NCI-H2081 treated with DMSO at 0.1 percent for 48 hours (cell line): ENCODE results near the gene RING1.
"Not testable (repeated sequence)": the region's sequence is repeated elsewhere in the genome, so short reads cannot be mapped to it uniquely, and the experiment has no call there.

Experiments used
- DNase-seq: peaks from one replicate; lab custom pipeline; 2025; lab: John Stamatoyannopoulos, UW

The RING1 gene

GRCh38 chr6:33206027-33206863 lies 2.1 kb upstream of the RING1 start:
- no peak for DNase-seq

- no peak for DNase-seq
Observed at GRCh38 chr6:33206864-33207551, 1.3 kb upstream of the RING1 start.

GRCh38 chr6:33207552-33208090 lies 679 bp upstream of the RING1 start:
- DNase-seq: no peak

DNA sequence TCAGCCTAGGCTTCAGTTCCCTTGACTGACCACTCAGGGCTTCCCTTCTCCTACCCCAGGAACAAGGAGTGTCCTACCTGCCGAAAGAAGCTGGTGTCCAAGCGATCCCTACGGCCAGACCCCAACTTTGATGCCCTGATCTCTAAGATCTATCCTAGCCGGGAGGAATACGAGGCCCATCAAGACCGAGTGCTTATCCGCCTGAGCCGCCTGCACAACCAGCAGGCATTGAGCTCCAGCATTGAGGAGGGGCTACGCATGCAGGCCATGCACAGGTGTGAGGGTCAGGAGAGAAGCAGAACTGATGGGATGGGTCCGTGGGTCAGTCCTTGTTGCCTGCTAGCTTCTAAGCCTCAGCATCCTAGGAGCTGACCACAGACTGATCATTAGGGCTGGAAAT lies 1.6 kb downstream of the RING1 start:
- DNase-seq: no peak

DNA sequence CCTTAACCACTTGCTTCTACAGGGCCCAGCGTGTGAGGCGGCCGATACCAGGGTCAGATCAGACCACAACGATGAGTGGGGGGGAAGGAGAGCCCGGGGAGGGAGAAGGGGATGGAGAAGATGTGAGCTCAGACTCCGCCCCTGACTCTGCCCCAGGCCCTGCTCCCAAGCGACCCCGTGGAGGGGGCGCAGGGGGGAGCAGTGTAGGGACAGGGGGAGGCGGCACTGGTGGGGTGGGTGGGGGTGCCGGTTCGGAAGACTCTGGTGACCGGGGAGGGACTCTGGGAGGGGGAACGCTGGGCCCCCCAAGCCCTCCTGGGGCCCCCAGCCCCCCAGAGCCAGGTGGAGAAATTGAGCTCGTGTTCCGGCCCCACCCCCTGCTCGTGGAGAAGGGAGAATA lies 2.8 kb downstream of the RING1 start:
- no peak for DNase-seq

DNA sequence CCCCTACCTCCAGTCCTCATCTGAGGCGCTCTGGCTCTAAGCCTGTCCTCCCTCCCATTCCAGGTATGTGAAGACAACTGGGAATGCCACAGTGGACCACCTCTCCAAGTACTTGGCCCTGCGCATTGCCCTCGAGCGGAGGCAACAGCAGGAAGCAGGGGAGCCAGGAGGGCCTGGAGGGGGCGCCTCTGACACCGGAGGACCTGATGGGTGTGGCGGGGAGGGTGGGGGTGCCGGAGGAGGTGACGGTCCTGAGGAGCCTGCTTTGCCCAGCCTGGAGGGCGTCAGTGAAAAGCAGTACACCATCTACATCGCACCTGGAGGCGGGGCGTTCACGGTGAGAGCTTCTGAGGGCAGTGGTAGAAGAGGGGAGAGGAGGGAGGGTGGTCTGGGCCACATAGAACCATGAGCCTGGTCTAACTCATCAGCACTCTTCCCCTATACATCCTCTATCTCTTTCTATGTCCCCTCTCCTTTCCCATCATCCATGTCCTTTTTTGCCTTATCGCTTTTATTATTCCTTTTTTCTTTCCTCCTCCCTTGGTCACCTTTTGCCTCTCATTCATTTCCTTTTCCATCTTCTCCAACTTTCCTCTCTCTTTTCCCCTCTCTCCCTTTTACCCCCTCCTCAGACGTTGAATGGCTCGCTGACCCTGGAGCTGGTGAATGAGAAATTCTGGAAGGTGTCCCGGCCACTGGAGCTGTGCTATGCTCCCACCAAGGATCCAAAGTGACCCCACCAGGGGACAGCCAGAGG lies 3.5 kb downstream of the RING1 start:
- DNase-seq: no peak

DNA sequence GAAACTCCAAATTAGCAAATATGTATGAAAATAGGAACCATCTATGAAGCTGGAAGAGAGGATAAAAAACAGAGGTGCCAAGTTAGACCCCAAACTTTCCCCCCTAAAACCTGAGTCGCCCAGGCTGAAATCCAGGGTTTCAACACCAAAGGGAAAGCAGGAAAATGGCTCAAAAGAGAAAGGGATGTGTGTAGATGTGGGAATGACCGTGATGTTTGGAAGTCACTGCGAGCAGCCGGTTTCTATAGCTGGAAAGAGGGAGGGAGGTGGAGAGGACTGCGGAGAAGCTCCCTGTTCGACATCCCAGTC lies 4.5 kb downstream of the RING1 start:
- DNase-seq: no peak

DNA sequence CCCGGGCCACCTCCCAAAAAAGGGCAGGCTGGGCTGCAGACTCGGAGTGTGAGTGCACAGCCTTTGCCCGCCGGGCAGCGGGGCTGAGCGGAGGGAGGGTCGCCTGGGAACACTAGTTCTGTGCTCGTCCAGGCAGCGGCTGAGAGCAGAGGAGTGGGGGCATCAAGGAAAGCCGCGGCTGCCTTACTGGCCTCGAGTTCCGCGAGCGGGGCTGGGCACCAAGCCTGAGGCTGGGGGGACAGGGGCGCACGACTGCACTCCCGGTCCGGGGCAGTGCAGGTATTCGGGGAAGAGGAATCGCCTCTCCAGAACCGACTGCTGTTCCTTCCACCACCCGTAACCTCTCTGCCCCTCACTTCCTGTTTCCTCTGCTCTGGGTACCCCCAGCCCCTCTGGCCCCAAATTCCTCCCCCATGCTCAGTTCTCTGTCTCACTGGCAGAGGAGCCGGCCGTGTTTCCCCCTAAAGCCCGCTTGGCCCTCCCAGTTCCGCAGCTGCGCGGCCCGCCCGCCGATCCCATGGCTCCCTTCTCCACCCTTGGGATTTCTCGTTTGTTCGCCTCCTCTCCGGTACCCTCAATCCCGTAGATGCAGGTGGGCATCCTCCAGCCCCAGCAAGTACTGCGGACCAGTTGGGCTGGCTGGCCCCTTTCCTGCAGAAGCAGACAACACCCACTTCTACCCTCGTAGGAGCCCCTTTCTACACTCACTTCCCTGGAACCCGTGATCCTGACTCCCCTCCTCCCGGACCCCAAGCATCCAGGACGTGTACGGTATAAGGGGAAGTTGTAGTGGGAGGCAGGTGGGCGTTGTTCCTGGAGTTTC lies 5.1 kb downstream of the RING1 start:
- no peak for DNase-seq

DNA sequence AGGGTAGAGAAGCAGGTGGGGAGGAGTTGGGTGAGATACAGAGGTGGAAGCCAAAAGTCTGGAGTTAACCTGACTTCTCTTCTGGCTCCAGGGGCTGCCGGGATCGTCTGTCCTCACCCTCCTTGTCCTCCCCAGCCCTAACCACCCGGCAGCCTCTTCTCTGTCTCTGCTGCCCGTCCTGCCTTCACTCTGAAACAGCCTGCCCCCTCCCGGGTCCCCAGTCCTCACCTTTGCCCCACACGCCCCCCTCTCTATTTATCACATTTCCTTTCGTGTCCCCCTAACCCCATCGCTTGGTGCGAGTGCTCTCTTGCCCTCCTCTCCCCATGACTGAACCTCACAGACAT lies 5.7 kb downstream of the RING1 start:
- DNase-seq: no peak

GRCh38 chr6:33215271-33216116 lies 7.2 kb downstream of the RING1 start:
- DNase-seq: no peak

- DNase-seq: no peak
Observed at GRCh38 chr6:33216117-33216649, 7.9 kb downstream of the RING1 start.

DNA sequence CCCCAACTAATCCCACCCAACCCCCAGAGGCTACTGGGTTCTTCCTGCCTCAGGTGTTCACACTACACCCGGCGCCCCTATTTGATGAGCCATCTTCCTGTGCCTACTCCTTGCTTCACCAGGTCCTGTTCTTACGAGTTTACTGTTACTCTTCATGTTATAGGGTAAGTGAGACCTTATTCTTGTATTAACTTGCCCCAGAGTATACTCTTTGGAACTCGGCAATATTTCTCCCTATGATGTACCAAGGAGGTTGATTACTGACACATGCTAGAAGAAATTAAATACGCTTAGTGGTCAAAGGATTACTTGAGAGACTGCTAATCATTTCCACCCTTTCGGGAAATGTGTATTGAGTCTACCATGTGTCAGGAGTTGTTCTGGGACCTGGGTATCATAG lies 8.9 kb downstream of the RING1 start:
- DNase-seq: no peak

- no peak for DNase-seq
Observed at GRCh38 chr6:33217681-33218080, 9.4 kb downstream of the RING1 start.

GRCh38 chr6:33226503-33227120 lies 18.3 kb downstream of the RING1 start:
- DNase-seq: not testable (repeated sequence)

- DNase-seq: no peak
Observed at GRCh38 chr6:33235221-33235634, 26.9 kb downstream of the RING1 start.

GRCh38 chr6:33236328-33236727 lies 28.0 kb downstream of the RING1 start:
- DNase-seq: no peak

DNA sequence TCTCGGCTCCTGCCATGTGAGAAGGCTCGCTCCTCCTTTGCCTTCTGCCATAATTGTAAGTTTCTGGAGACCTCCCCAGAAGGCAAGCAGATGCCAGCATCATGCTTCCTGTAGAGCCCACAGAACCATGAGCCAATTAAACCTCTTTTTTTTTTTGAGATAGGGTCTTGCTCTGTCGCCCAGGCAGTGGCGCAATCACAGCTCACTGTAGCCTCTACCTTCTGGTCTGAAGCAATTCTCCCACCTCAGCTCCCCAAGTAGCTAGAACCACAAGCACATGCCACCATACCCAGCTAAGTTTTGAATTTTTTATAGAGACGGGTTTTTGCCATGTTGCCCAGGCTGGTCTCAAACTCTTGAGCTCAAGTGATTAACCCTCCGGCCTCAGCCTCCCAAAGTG lies 28.6 kb downstream of the RING1 start:
- DNase-seq: no peak

DNA sequence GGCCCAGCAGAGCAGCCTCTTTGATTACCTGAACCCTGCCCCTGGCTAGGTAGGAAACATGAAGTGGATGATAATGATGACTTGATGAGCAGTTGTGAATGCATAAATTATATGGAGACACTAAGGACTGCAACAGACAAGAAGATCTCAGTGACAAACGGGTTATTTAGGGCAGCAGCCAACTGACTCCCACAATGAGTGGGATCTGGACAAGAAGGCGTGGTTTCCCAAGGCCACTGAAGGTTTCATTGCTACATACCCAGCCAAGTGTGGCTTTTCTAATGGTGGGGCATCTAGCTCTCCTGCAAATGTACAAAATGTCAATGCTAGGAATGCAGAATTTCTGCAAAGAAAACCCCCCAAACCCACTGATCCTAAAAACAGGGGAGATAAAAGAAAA lies 29.4 kb downstream of the RING1 start:
- no peak for DNase-seq

DNA sequence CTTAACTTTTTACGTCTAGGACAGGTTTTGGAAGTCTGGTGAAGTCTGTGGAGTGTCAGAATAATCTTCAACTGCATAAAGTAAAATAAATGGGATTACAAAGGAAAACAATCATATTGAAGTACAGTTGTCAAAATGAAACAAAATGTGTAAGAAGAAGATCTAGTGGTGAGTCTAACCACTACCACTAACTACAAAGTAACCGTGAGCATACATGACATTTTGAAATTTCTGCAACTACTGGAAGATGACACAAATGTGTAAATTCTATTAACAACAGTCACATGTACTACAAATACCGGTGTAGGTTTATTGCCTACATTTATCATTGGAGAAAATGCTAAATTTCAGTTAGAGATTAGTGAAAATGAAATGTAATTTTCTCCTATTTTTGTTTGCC lies 33.7 kb downstream of the RING1 start:
- DNase-seq: no peak

DNA sequence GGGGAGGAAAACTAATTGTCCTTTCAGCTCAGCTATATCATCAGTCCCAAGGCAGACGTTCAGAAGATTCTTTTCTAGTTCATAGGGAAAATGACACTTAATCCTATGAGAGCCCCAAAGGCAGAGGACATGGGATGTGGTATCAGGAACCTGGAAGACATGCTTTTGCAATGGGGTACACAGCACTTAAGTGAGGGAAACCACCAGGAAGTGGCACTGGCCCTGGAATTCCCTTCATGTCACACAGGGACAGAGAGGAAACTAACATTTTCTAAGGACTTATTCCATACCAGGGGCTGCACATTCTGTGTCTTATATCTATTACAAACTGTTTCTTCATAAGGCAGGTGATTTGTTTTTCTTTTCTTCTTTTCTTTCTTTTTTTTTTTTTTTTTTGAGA lies 35.2 kb downstream of the RING1 start:
- no peak for DNase-seq
